ENCODE data around the gene RARB.

DNA sequence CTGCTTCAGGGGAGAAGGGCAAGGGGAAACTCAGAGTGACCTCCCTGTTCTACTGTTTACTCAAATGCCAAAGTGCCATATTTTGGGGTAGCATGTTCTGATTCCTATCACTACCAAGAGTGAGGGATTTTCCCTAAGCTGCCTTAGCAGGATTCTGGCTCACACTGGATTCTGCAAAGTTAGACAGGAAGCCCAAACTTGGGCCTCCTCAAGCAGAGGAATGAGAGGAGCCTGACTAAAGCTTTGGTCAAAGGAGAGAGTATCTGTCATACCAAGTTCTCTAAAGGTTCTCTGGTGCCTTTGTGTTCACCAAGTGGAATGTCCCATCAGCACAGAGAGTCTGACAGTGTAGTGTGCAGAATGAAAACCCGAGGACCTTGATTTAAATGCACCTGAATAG lies 8.8 kb upstream of the RARB start:
- TF ChIP-seq, protein P1, sequence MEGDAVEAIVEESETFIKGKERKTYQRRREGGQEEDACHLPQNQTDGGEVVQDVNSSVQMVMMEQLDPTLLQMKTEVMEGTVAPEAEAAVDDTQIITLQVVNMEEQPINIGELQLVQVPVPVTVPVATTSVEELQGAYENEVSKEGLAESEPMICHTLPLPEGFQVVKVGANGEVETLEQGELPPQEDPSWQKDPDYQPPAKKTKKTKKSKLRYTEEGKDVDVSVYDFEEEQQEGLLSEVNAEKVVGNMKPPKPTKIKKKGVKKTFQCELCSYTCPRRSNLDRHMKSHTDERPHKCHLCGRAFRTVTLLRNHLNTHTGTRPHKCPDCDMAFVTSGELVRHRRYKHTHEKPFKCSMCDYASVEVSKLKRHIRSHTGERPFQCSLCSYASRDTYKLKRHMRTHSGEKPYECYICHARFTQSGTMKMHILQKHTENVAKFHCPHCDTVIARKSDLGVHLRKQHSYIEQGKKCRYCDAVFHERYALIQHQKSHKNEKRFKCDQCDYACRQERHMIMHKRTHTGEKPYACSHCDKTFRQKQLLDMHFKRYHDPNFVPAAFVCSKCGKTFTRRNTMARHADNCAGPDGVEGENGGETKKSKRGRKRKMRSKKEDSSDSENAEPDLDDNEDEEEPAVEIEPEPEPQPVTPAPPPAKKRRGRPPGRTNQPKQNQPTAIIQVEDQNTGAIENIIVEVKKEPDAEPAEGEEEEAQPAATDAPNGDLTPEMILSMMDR (IDR thresholded peaks at IDR 0.05; ENCODE audit: low read length): no peak
- TF ChIP-seq EZH2 (IDR thresholded peaks at IDR 0.05; ENCODE audit: borderline replicate concordance, low read length): no peak
